Astrocyte (in vitro differentiated cells and primary cell): ENCODE data around the gene ANKFY1. TPM values are rescaled to one million over a fixed set of nuclear protein-coding genes. Genes with fewer than 3 reads are reported as not detected.

ENCODE experiments used
- DNase-seq: peaks from one replicate; pipeline ENCODE4 v3.0.0-alpha.2; 2010; ENCODE audit warnings: low read depth
- FAIRE-seq: peaks from 2 replicates; lab custom pipeline; 2011; peaks lifted over from hg19 to GRCh38; lab: Jason Lieb, UNC
- H2AFZ ChIP-seq: 2 replicates; pipeline ENCODE4 v1.6.0; 2012; ENCODE audit warnings: low read depth, low read length, inconsistent platforms
- H3K27ac ChIP-seq: 2 replicates; pipeline ENCODE4 v1.5.1; 2011; ENCODE audit warnings: low read depth, low read length, inconsistent platforms
- H3K27me3 ChIP-seq: 2 replicates; pipeline ENCODE4 v1.6.0; 2011; ENCODE audit warnings: low read length, inconsistent platforms; ENCODE audit not compliant: insufficient read depth
- H3K36me3 ChIP-seq: 2 replicates; pipeline ENCODE4 v1.5.1; 2011; ENCODE audit warnings: low read length, inconsistent platforms; ENCODE audit not compliant: insufficient read depth
- H3K4me1 ChIP-seq: 2 replicates; pipeline ENCODE4 v1.5.1; 2011; ENCODE audit warnings: low read length, inconsistent platforms; ENCODE audit not compliant: insufficient read depth
- H3K4me2 ChIP-seq: 2 replicates; pipeline ENCODE4 v1.6.0; 2012; ENCODE audit warnings: low read length, inconsistent platforms
- H3K4me3 ChIP-seq: 2 replicates; pipeline ENCODE4 v1.5.1; 2011; ENCODE audit warnings: low read depth, mild to moderate bottlenecking, low read length, inconsistent platforms; ENCODE audit not compliant: insufficient read depth
- H3K79me2 ChIP-seq: 2 replicates; pipeline ENCODE4 v1.6.0; 2012; ENCODE audit warnings: mild to moderate bottlenecking, low read length, inconsistent platforms; ENCODE audit not compliant: insufficient read depth
- H3K9ac ChIP-seq: 2 replicates; pipeline ENCODE4 v1.6.0; 2012; ENCODE audit warnings: mild to moderate bottlenecking, low read length, inconsistent platforms
- H3K9me3 ChIP-seq: 2 replicates; pipeline ENCODE4 v1.5.1; 2012; ENCODE audit warnings: low read depth, mild to moderate bottlenecking, low read length, inconsistent platforms; ENCODE audit not compliant: insufficient read depth
- H4K20me1 ChIP-seq: 2 replicates; pipeline ENCODE4 v1.6.0; 2012; ENCODE audit warnings: low read length, inconsistent platforms; ENCODE audit not compliant: insufficient read depth
- H3K27ac Mint-ChIP-seq: one replicate; pipeline ENCODE4 v1.8.0; 2021; ENCODE audit warnings: mild to moderate bottlenecking, mixed read lengths; ENCODE audit not compliant: unreplicated experiment
- H3K27me3 Mint-ChIP-seq: one replicate; pipeline ENCODE4 v1.8.0; 2021; ENCODE audit warnings: low read depth, mixed read lengths; ENCODE audit not compliant: unreplicated experiment
- H3K36me3 Mint-ChIP-seq: one replicate; pipeline ENCODE4 v1.8.0; 2021; ENCODE audit warnings: low read depth, mixed read lengths; ENCODE audit not compliant: unreplicated experiment
- H3K4me1 Mint-ChIP-seq: one replicate; pipeline ENCODE4 v1.8.0; 2021; ENCODE audit warnings: low read depth, mixed read lengths; ENCODE audit not compliant: unreplicated experiment
- H3K4me3 Mint-ChIP-seq: one replicate; pipeline ENCODE4 v1.8.0; 2021; ENCODE audit warnings: mild to moderate bottlenecking, moderate library complexity, mixed read lengths; ENCODE audit not compliant: unreplicated experiment
- H3K9me3 Mint-ChIP-seq: one replicate; pipeline ENCODE4 v1.8.0; 2021; ENCODE audit warnings: mild to moderate bottlenecking, mixed read lengths; ENCODE audit not compliant: unreplicated experiment
- EZH2 ChIP-seq: IDR thresholded peaks from 2 replicates; pipeline ENCODE4 v1.6.1; 2012; ENCODE audit warnings: mild to moderate bottlenecking, low read length, inconsistent platforms; ENCODE audit not compliant: insufficient read depth
- total RNA-seq: library from RNA; stranded (reverse); gene quantifications from 2 replicates; pipeline ENCODE4 v1.2.1, GENCODE V29; 2021
- TF ChIP-seq, protein P1 (sequence below): IDR thresholded peaks from 2 replicates; pipeline ENCODE4 v1.5.1; 2011; ENCODE audit warnings: low read depth, mild to moderate bottlenecking, inconsistent platforms, low read length, moderate library complexity; ENCODE audit not compliant: insufficient read depth

ANKFY1 gene
- total RNA-seq, 1 donor from 2014 or later = 52.0 TPM

DNA sequence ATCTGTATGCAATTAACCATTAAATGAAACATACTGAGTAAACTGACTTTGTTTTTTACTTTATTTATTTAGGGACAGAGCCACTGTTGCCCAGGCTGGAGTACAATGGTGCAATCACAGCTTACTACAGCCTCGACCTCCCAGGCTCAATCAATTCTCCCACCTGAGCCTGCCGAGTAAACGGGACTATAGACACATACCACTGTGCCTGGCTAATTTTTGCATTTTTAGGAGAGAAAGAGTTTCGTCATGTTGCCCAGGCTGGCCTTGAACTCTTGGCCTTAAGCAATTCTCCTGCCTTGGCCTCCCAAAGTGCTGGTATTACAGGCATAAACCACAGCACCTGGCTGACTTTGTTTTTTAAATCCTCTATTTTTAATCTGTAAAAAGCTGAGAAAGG, 42.6 kb downstream of the ANKFY1 start:
- Histone ChIP-seq H4K20me1 (peaks cover 7% of the 10 kb centered on the region), H3K27ac (no peak overlapping the region), H3K4me1 (no peaks in the 10 kb centered on the region), H3K9ac (no peak overlapping the region), H3K4me2 (no peak overlapping the region), H3K9me3 (no peaks in the 10 kb centered on the region), H3K27me3 (no peaks in the 10 kb centered on the region), H2AFZ (no peak overlapping the region), H3K79me2 (no peaks in the 10 kb centered on the region), H3K36me3 (peaks cover 6% of the 10 kb centered on the region), H3K4me3 (no peak overlapping the region)
- peaks cover 5% of the 10 kb centered on the region for H3K4me1 Mint-ChIP-seq
- H3K27me3 Mint-ChIP-seq = no peaks in the 10 kb centered on the region
- no peak overlapping the region for H3K4me3 Mint-ChIP-seq
- TF ChIP-seq EZH2 = no peak
- TF ChIP-seq, protein P1, sequence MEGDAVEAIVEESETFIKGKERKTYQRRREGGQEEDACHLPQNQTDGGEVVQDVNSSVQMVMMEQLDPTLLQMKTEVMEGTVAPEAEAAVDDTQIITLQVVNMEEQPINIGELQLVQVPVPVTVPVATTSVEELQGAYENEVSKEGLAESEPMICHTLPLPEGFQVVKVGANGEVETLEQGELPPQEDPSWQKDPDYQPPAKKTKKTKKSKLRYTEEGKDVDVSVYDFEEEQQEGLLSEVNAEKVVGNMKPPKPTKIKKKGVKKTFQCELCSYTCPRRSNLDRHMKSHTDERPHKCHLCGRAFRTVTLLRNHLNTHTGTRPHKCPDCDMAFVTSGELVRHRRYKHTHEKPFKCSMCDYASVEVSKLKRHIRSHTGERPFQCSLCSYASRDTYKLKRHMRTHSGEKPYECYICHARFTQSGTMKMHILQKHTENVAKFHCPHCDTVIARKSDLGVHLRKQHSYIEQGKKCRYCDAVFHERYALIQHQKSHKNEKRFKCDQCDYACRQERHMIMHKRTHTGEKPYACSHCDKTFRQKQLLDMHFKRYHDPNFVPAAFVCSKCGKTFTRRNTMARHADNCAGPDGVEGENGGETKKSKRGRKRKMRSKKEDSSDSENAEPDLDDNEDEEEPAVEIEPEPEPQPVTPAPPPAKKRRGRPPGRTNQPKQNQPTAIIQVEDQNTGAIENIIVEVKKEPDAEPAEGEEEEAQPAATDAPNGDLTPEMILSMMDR = no peak
- DNase-seq (no peak), FAIRE-seq (no peak)
- H3K9me3 Mint-ChIP-seq = no peaks in the 10 kb centered on the region
- no peak overlapping the region for H3K27ac Mint-ChIP-seq
- peaks cover 15% of the 10 kb centered on the region for H3K36me3 Mint-ChIP-seq

DNA sequence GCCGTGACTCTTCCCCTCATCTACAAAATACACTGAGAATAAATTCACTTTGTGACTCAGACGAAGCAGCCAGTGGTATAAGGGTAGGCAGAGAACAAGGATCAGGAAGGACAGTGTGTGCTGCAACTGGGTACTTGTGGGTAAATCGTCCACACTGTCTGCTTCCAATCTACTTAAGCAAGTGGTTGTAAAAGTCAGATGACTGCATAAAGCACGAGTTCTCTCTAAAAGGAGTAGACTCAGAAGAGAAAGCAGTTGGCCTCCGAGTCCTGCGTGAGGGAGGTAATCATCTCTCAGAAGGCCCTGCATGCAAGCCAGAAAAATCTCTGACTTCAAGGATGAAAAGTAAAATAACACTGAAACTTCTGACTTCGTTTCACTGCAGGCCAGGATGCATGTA, 43.1 kb downstream of the ANKFY1 start:
- H3K4me1 ChIP-seq = no peaks in the 10 kb centered on the region
- no peak overlapping the region for H3K4me3 ChIP-seq
- FAIRE-seq (no peak), DNase-seq (no peak)
- no peak overlapping the region for H3K4me3 Mint-ChIP-seq
- H4K20me1 ChIP-seq = peaks cover 12% of the 10 kb centered on the region
- H3K36me3 Mint-ChIP-seq = peaks cover 15% of the 10 kb centered on the region
- H3K4me2 ChIP-seq = no peak overlapping the region
- H3K27ac Mint-ChIP-seq = no peak overlapping the region
- no peak overlapping the region for H2AFZ ChIP-seq
- no peak overlapping the region for H3K27ac ChIP-seq
- no peaks in the 10 kb centered on the region for H3K27me3 ChIP-seq
- no peaks in the 10 kb centered on the region for H3K79me2 ChIP-seq
- H3K36me3 ChIP-seq = peaks cover 6% of the 10 kb centered on the region
- no peak for TF ChIP-seq EZH2
- TF ChIP-seq, protein P1 = no peak
- no peaks in the 10 kb centered on the region for H3K9me3 ChIP-seq
- H3K9ac ChIP-seq = no peak overlapping the region
- peaks cover 5% of the 10 kb centered on the region for H3K4me1 Mint-ChIP-seq
- no peaks in the 10 kb centered on the region for H3K9me3 Mint-ChIP-seq
- H3K27me3 Mint-ChIP-seq = no peaks in the 10 kb centered on the region

DNA sequence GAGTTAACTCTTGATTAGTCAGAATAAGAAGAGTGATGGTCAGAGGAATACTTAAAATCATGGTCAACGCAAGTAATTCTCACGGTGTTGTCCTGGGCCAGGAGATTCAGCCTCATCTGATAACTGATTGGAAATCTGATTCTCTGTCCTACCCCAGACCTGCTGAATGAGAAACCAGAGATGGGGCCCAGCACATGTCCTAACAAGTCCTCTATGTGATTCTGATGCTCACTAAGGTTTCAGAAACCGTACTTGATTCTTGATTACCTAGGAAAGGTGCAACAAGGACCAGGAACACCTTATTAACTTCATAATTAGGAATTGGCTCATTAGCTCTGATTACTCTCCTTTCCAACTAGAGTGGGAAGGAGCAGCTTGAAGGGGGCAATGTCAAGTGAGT, 44.5 kb downstream of the ANKFY1 start:
- H3K27me3 ChIP-seq = no peaks in the 10 kb centered on the region
- H3K27ac ChIP-seq = no peak overlapping the region
- H3K9ac ChIP-seq = no peak overlapping the region
- H3K9me3 Mint-ChIP-seq = no peaks in the 10 kb centered on the region
- DNase-seq (no peak), FAIRE-seq (no peak)
- no peaks in the 10 kb centered on the region for H3K9me3 ChIP-seq
- H3K36me3 ChIP-seq = peaks cover 6% of the 10 kb centered on the region
- no peaks in the 10 kb centered on the region for H3K79me2 ChIP-seq
- no peaks in the 10 kb centered on the region for H3K4me1 ChIP-seq
- H2AFZ ChIP-seq = no peak overlapping the region
- H3K4me1 Mint-ChIP-seq = peaks cover 5% of the 10 kb centered on the region
- TF ChIP-seq EZH2 = no peak
- TF ChIP-seq, protein P1 = no peak
- no peak overlapping the region for H3K4me3 ChIP-seq
- H3K4me2 ChIP-seq = no peak overlapping the region
- H3K27me3 Mint-ChIP-seq = no peaks in the 10 kb centered on the region
- H3K27ac Mint-ChIP-seq = no peak overlapping the region
- H3K4me3 Mint-ChIP-seq = no peak overlapping the region
- peaks cover 14% of the 10 kb centered on the region for H4K20me1 ChIP-seq
- H3K36me3 Mint-ChIP-seq = peaks cover 15% of the 10 kb centered on the region
